GM12891 (cell line): Measurements from ENCODE around the gene CDKN1C.

Experiments
- POLR2A ChIP-seq: IDR thresholded peaks from 2 replicates; pipeline ENCODE4 v1.6.1; 2011; ENCODE audit warnings: low read depth, low read length, control low read depth
- POLR2AphosphoS5 ChIP-seq: IDR thresholded peaks from 2 replicates; pipeline ENCODE4 v1.6.1; 2011; ENCODE audit warnings: low read depth, low read length, control low read depth
- POU2F2 ChIP-seq: IDR thresholded peaks from 2 replicates; pipeline ENCODE4 v1.6.1; 2011; ENCODE audit warnings: low read depth, mild to moderate bottlenecking, control low read depth, low read length, moderate library complexity
- SPI1 ChIP-seq: IDR thresholded peaks from 2 replicates; pipeline ENCODE4 v1.6.1; 2011; ENCODE audit warnings: low read depth, low read length, control low read depth
- TAF1 ChIP-seq: IDR thresholded peaks from 2 replicates; pipeline ENCODE4 v1.6.1; 2011; ENCODE audit warnings: low read depth, low read length, control low read depth

DNA sequence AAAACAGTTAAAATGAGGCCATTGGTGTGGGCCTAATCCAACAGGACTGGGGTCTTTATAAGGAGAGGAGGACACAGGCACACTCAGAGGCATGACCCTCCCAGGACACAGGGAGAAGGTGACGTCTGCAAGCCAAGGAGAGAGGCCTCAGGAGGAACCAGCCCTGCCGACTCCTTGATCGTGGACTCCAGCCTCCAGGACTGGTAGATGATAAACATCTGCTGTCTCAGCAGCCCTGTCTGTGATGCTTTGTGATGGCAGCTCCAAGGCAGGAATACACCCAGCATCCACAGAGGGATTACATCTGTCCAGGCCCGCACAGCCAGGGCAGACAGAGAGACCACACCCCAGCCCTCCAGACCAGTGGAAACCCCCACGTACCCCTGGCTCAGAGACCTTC is 18.4 kb downstream of the CDKN1C start:
- TF ChIP-seq POLR2A: no peak
- no peak for TF ChIP-seq POLR2AphosphoS5
- TF ChIP-seq TAF1: no peak
- no peak for TF ChIP-seq SPI1
- TF ChIP-seq POU2F2: no peak
